HG02870 (cell line): Measurements from ENCODE around the gene CDH6.

Experiments
- ATAC-seq: cut with Tn5 transposase; IDR thresholded peaks from one replicate; pipeline ENCODE4 v1.9.1; 2021; ENCODE audit warnings: mild to moderate bottlenecking, moderate library complexity; ENCODE audit not compliant: unreplicated experiment

Gene CDH6

GRCh38 chr5:31365776-31366175 lies 172.3 kb downstream of the CDH6 start:
- no peak for ATAC-seq

DNA sequence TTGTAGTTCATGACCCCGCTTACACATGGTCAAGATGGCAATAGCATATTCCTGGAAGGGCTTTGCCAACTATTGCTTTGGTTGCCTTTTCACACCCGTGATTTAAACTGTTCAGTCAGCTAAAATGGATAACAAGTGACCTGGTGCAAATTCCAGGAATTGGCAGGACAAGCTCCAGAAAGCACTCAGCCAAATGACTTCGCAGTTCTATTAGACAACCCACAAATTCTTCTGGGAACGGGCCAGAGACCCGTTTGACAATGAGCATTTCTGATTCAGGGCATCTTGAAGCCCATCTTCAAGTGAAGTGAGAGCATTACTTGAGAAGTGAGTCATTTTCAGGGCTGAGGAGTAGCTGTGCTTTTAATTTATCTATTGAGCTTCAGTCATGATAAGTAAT lies 173.5 kb downstream of the CDH6 start:
- ATAC-seq, result no peak

DNA sequence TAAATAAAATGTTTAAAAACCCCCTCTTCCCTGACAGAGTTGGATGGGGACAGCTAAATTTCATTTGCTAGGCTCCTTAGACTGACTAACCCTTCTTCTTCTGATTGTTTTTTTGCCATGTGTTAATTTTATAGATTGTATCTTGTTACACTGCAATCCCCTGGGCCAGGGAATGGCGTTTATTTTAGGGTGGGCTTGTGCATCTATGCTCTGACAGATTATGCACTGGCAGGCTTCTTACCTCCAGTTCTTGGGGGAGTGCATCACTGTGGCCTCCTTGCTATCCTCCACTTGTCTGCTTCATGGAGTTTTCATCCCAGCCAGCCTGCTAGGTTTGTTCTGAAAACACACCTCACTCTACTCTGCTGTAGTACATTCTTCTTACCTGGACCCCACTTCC lies 178.6 kb downstream of the CDH6 start:
- ATAC-seq, result no peak

GRCh38 chr5:31375999-31376720 lies 182.7 kb downstream of the CDH6 start:
- ATAC-seq, result no peak

DNA sequence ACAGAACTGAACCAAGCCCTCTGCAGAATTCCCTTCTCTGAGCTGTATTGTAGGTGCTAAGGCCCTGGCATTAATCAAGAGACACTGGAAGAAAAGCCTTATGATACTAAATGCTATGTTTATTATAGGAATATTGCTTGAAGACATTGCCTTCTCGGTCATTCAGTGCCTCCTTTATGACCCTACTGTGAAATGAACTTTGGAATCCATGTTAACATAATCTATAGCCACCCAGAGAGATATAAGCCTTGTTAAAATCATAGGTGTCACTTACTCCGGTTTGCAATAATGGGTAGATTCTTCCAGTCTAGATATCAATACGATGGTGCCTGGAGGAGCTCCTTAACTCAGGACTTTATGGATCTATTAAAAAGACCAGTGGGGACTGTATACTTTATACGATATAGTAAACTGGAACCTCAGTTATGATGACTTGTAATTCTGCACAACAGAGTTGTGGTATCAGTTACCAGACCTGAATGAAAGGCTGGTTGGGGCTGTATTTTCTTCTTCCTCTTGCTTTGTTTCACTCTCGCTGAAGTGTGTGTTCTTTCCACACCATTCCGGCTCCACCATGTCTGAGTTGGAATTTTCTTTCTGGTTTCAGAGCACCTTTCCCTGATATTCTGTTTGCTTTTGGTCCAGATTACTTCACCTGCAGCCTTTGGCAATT lies 183.9 kb downstream of the CDH6 start:
- ATAC-seq, result no peak

- ATAC-seq, result no peak
These were observed 184.7 kb downstream of the CDH6 start for GRCh38 chr5:31378136-31378535.
